Endodermal cell (in vitro differentiated cells): Measurements from ENCODE around the gene APEX1. TPM values are rescaled to one million over a fixed set of nuclear protein-coding genes. Genes with fewer than 3 reads are reported as not detected.

Experiments used
- DNase-seq: peaks from one replicate; pipeline ENCODE4 v3.0.0-alpha.2; 2017
- H3K27ac ChIP-seq: 2 replicates; pipeline ENCODE4 v1.5.1; 2013; ENCODE audit warnings: mild to moderate bottlenecking, low read depth, low read length, moderate library complexity
- H3K27me3 ChIP-seq: 2 replicates; pipeline ENCODE4 v1.6.1; 2013; ENCODE audit warnings: mild to moderate bottlenecking, low read length, moderate library complexity; ENCODE audit not compliant: insufficient read depth, control insufficient read depth, poor library complexity, severe bottlenecking
- H3K36me3 ChIP-seq: 2 replicates; pipeline ENCODE4 v1.7.0; 2013; ENCODE audit warnings: mild to moderate bottlenecking, low read length, moderate library complexity; ENCODE audit not compliant: control insufficient read depth, insufficient read depth
- H3K4me1 ChIP-seq: one replicate; pipeline ENCODE4 v1.7.0; 2013; ENCODE audit warnings: low read length; ENCODE audit not compliant: control insufficient read depth, insufficient read depth
- H3K4me3 ChIP-seq: 2 replicates; pipeline ENCODE4 v1.5.1; 2013; ENCODE audit warnings: mild to moderate bottlenecking, low read length, moderate library complexity
- H3K9ac ChIP-seq: 2 replicates; pipeline ENCODE4 v1.6.1; 2013; ENCODE audit warnings: mild to moderate bottlenecking, low read length, moderate library complexity; ENCODE audit not compliant: poor library complexity, severe bottlenecking; ENCODE audit errors: extremely low read depth
- H3K9me3 ChIP-seq: 2 replicates; pipeline ENCODE4 v1.6.1; 2013; ENCODE audit warnings: mild to moderate bottlenecking, low read length, moderate library complexity; ENCODE audit not compliant: control insufficient read depth
- H3K27ac Mint-ChIP-seq: 2 replicates; pipeline ENCODE4 v1.8.0; 2020; ENCODE audit warnings: mixed read lengths
- H3K27me3 Mint-ChIP-seq: 2 replicates; pipeline ENCODE4 v1.8.0; 2021; ENCODE audit warnings: mild to moderate bottlenecking, mixed read lengths; ENCODE audit not compliant: insufficient read depth
- H3K36me3 Mint-ChIP-seq: 2 replicates; pipeline ENCODE4 v1.8.0; 2020; ENCODE audit warnings: low read depth, mixed read lengths
- H3K4me1 Mint-ChIP-seq: 2 replicates; pipeline ENCODE4 v1.8.0; 2020; ENCODE audit warnings: mixed read lengths
- H3K4me3 Mint-ChIP-seq: 2 replicates; pipeline ENCODE4 v1.8.0; 2020; ENCODE audit warnings: mild to moderate bottlenecking, moderate library complexity, mixed read lengths
- H3K9me3 Mint-ChIP-seq: 2 replicates; pipeline ENCODE4 v1.8.0; 2020; ENCODE audit warnings: mild to moderate bottlenecking, mixed read lengths
- WGBS, 2 experiments: methylation state at CpG; one replicate each; pipeline versions ENCODE4 v1.1.5 to v1.1.7; 2013; ENCODE audit warnings: missing lambda C conversion rate in 2 of 2, mixed read lengths in 1 of 2; ENCODE audit not compliant: insufficient coverage in 1 of 2, insufficient read length in 1 of 2; 5-methylcytosine and 5-hydroxymethylcytosine counted together
- total RNA-seq, 2 donors: library from RNA; stranded (reverse); fragmentation: NEBNext Ultra II Directional in 1 of 2; extraction: Animal tissue kit (Norgen Biotek cat#: 25700) in 1 of 2; gene quantifications; 2 replicates in 1 of 2; 3 replicates in 1 of 2; pipeline ENCODE4 v1.2.1, GENCODE V29; 2021
- TF ChIP-seq, protein P1 (sequence below): fragments of 200-600 bp; sonication (generic); conservative IDR thresholded peaks from 2 replicates; pipeline ENCODE4 v1.5.0; 2021; ENCODE audit warnings: antibody characterized with exemption, mild to moderate bottlenecking

The APEX1 gene
- total RNA-seq, 2 donors from 2014 or later = 228 to 249 TPM

DNA sequence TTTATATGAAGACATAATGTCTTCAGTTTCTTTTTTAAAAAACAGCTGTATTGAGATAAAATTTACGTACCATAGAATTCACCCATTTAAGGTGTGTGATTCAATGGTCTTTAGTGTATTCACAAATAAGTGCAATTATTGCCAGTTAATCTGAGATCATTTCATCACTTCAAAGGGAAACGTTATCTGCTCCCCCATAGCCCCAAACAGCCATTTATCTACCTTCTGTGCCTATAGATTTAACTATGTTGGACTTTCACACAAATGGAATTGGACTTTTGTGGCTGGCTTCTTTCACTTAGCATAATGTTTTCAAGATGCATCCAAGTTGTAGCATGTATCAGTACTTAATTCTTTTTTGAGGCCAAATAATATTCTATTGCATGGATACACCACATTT is 23.9 kb downstream of the APEX1 start:
- H3K9me3 ChIP-seq = no peaks in the 10 kb centered on the region
- H3K4me3 ChIP-seq = no peak overlapping the region
- no peaks in the 10 kb centered on the region for H3K27me3 ChIP-seq
- Mint-ChIP-seq H3K36me3 (peaks cover 39% of the 10 kb centered on the region), H3K9me3 (no peaks in the 10 kb centered on the region), H3K4me3 (no peak overlapping the region), H3K27ac (no peak overlapping the region), H3K4me1 (peaks cover 4% of the 10 kb centered on the region), H3K27me3 (no peaks in the 10 kb centered on the region)
- H3K4me1 ChIP-seq = peaks cover 2% of the 10 kb centered on the region
- TF ChIP-seq, protein P1, sequence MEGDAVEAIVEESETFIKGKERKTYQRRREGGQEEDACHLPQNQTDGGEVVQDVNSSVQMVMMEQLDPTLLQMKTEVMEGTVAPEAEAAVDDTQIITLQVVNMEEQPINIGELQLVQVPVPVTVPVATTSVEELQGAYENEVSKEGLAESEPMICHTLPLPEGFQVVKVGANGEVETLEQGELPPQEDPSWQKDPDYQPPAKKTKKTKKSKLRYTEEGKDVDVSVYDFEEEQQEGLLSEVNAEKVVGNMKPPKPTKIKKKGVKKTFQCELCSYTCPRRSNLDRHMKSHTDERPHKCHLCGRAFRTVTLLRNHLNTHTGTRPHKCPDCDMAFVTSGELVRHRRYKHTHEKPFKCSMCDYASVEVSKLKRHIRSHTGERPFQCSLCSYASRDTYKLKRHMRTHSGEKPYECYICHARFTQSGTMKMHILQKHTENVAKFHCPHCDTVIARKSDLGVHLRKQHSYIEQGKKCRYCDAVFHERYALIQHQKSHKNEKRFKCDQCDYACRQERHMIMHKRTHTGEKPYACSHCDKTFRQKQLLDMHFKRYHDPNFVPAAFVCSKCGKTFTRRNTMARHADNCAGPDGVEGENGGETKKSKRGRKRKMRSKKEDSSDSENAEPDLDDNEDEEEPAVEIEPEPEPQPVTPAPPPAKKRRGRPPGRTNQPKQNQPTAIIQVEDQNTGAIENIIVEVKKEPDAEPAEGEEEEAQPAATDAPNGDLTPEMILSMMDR = no peak
- H3K9ac ChIP-seq = no peak overlapping the region
- H3K36me3 ChIP-seq = peaks cover 47% of the 10 kb centered on the region
- WGBS, 2 experiments = 94% methylated on average over 2 of the region's 2 CpGs; no CpG with 5 or more reads in 1 of the 2 experiments
- no peak for DNase-seq
- no peak overlapping the region for H3K27ac ChIP-seq

DNA sequence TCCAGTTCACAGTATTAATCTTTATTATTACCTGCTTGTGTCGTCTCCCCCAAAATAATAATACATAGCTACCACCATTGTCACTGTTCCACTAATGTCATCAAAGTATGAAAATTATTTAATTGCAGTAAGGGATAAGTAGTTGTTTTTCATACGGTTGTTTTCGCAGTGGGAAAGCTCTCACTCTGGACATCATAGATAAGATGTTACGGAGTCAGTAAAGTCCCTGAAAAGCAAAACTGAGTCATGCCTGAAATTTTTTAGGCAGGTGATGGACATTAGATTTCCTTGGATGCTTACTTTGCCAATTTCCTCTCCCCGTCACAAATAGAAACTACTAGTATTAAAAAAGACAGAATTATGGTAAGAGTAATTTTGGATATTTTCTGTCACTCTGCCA is 27.4 kb downstream of the APEX1 start:
- no peak for DNase-seq
- no peaks in the 10 kb centered on the region for H3K9me3 ChIP-seq
- Mint-ChIP-seq H3K27me3 (no peaks in the 10 kb centered on the region), H3K9me3 (no peaks in the 10 kb centered on the region), H3K4me3 (no peak overlapping the region), H3K4me1 (peaks cover 8% of the 10 kb centered on the region), H3K27ac (no peak overlapping the region), H3K36me3 (peaks cover 5% of the 10 kb centered on the region)
- H3K27me3 ChIP-seq = no peaks in the 10 kb centered on the region
- no peaks in the 10 kb centered on the region for H3K4me1 ChIP-seq
- no peak overlapping the region for H3K27ac ChIP-seq
- H3K36me3 ChIP-seq = peaks cover 12% of the 10 kb centered on the region
- WGBS, 2 experiments = 96% methylated on average over 3 of the region's 5 CpGs
- no peak overlapping the region for H3K4me3 ChIP-seq
- TF ChIP-seq, protein P1 = no peak
- H3K9ac ChIP-seq = no peak overlapping the region

DNA sequence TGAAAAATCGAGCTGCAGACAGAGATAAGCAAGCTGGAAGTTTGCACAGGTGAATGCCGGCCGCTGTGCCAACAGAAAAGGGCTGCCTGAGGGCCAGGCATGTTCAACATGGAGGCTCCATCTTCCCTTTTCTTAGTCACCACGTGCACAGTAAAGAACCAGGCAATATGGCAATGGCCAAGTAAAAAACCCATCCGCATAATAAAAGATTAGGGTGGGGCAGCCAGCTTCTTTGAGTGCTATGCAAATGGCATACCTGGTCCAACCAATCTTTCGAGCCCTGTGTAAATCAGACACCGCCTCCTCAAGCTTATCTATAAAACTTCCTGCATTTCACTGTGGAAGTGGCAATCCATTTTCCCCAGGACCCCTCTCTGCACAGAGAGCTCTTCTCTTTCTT is 30.9 kb downstream of the APEX1 start:
- H3K27ac Mint-ChIP-seq = no peak overlapping the region
- 66 to 81% methylated on average over 6 to 7 of the region's 7 CpGs for WGBS, 2 experiments
- H3K4me1 ChIP-seq = no peaks in the 10 kb centered on the region
- H3K9me3 ChIP-seq = no peaks in the 10 kb centered on the region
- H3K4me3 Mint-ChIP-seq = no peak overlapping the region
- H3K9me3 Mint-ChIP-seq = no peaks in the 10 kb centered on the region
- no peaks in the 10 kb centered on the region for H3K36me3 Mint-ChIP-seq
- H3K27me3 Mint-ChIP-seq = no peaks in the 10 kb centered on the region
- DNase-seq = no peak
- H3K9ac ChIP-seq = no peak overlapping the region
- no peak overlapping the region for H3K4me3 ChIP-seq
- peaks cover 19% of the 10 kb centered on the region for H3K4me1 Mint-ChIP-seq
- H3K27ac ChIP-seq = no peak overlapping the region
- no peaks in the 10 kb centered on the region for H3K27me3 ChIP-seq
- TF ChIP-seq, protein P1 = no peak
- no peaks in the 10 kb centered on the region for H3K36me3 ChIP-seq
